Measurements from ENCODE around the gene PRDM9. TPM values are rescaled to one million over a fixed set of nuclear protein-coding genes. Genes with fewer than 3 reads are reported as not detected.

The PRDM9 gene
- polyA plus RNA-seq (2013, experiment 1 of 2): not detected
- not detected for polyA plus RNA-seq (2013, experiment 2 of 2)

DNA sequence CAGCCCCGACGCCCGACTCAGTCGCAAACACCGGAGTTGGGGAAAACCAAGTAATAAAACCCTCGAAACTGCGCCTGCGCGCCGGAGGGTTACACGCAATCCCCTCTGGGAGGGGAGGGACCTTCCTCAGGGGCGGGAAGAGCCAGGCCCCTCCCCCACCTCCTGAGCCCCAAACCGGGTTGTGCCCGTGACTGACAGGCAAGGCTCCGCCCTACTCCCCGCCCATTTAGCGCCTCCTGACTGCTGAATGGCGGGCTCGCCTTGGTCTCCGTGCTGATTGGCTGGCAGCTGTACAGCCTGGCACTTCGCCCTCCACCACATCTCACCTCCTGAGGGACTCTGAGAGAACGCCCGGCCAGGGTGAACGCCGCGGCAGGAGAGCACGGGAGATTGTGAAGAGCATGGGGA is at the start of gene PRDM9:
PRDM9 (plus strand) TSS at position 332 of the 408 bp plus-strand sequence. CDS start 1,425 bp downstream, outside the sequence.
- no peaks in the 10 kb centered on the region for H3K27me3 ChIP-seq (ENCODE audit: insufficient read depth, low read length)
- no peaks in the 10 kb centered on the region for H3K4me1 ChIP-seq (ENCODE audit: insufficient read depth, low read length)
- H3K9ac ChIP-seq (ENCODE audit: low read depth, low read length): no peak within 1 kb of the TSS
- H3K9me3 ChIP-seq (ENCODE audit: insufficient read depth, low read depth, low read length): no peaks in the 10 kb centered on the region
- H3K4me3 ChIP-seq (ENCODE audit: low read length): no peak within 1 kb of the TSS
- 98% methylated on average over 27 of the region's 27 CpGs for WGBS
- no peaks in the 10 kb centered on the region for H3K36me3 ChIP-seq (ENCODE audit: insufficient read depth, low read length)
- H3K27ac ChIP-seq (ENCODE audit: low read depth, low read length): no peak within 1 kb of the TSS

DNA sequence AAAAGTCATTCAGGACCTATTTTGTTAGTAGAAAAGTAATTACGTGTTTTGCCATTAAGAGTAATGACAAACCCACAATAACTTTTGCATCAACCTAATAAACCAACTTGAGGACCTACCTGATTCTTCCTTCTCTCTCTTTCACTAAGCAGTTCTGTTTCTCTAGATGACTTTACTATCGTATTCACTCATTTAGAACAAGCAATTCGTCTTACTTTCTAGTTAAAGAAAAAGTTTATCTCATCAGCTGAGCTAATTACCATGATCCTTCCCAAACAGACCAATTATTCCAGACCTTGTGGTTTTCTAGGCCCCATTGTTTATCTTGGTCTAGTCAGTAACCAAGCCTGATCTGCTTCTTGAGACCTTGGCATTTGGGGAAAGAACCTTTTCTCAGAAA is 49.6 kb upstream of the PRDM9 start:
- 97% methylated on average over 3 of the region's 3 CpGs for WGBS
- no peak overlapping the region for H3K4me3 ChIP-seq (ENCODE audit: low read length)
- H3K27me3 ChIP-seq (ENCODE audit: insufficient read depth, low read length): no peaks in the 10 kb centered on the region

DNA sequence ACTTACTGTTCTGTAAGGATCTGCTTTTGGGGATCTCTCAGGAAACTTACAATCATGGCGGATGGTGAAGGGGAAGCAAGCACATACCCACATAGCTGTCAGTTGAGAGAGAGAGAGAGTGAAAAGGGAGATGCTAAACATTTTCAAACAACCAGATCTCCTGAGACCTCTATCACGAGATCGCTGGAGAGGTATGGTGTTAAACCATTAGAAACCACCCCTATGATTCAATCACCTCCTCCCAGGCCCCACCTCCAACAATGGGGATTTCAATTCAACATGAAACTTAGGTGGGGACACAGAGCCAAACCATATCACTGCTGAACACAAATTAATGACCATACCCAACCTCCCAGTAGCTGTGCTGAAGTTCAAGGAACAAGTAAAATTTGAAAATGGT is 48.2 kb upstream of the PRDM9 start:
- no peak overlapping the region for H3K9ac ChIP-seq (ENCODE audit: low read depth, low read length)

More for the DNA sequence above, 49.6 kb upstream of the PRDM9 start:
- H3K9me3 ChIP-seq (ENCODE audit: insufficient read depth, low read depth, low read length): no peaks in the 10 kb centered on the region
- no peak overlapping the region for H3K27ac ChIP-seq (ENCODE audit: low read depth, low read length)
- no peak overlapping the region for H3K9ac ChIP-seq (ENCODE audit: low read depth, low read length)
- H3K4me1 ChIP-seq (ENCODE audit: insufficient read depth, low read length): no peaks in the 10 kb centered on the region
- no peaks in the 10 kb centered on the region for H3K36me3 ChIP-seq (ENCODE audit: insufficient read depth, low read length)

DNA sequence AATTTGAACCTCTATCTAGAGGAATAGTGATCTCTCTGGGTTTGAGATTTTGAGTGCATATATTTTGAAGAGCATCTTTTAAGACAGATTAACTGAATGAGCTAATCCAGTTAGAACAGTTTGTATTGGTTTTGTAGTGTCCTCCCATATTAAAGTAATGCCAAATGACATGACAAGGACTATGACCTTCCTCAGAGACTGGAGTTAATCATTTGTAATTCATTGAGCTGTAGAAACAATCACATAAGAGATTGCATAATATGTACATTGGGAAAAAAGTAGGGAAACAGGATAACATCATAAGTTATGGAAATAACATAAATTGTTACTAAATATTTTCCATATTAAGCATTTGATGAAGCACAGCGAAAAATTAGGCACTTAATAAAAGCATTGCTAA is 45.8 kb upstream of the PRDM9 start:
- Histone ChIP-seq H3K4me1 (ENCODE audit: insufficient read depth, low read length) (no peaks in the 10 kb centered on the region), H3K9me3 (ENCODE audit: insufficient read depth, low read depth, low read length) (peaks cover 16% of the 10 kb centered on the region), H3K9ac (ENCODE audit: low read depth, low read length) (no peak overlapping the region), H3K27me3 (ENCODE audit: insufficient read depth, low read length) (no peaks in the 10 kb centered on the region), H3K4me3 (ENCODE audit: low read length) (no peak overlapping the region), H3K36me3 (ENCODE audit: insufficient read depth, low read length) (no peaks in the 10 kb centered on the region), H3K27ac (ENCODE audit: low read depth, low read length) (no peak overlapping the region)
- no CpG with 5 or more reads among the region's 1 CpG for WGBS

More for the DNA sequence above, 48.2 kb upstream of the PRDM9 start:
- no peaks in the 10 kb centered on the region for H3K36me3 ChIP-seq (ENCODE audit: insufficient read depth, low read length)
- H3K4me1 ChIP-seq (ENCODE audit: insufficient read depth, low read length): no peaks in the 10 kb centered on the region
- H3K27ac ChIP-seq (ENCODE audit: low read depth, low read length): no peak overlapping the region
- H3K27me3 ChIP-seq (ENCODE audit: insufficient read depth, low read length): no peaks in the 10 kb centered on the region
- H3K9me3 ChIP-seq (ENCODE audit: insufficient read depth, low read depth, low read length): no peaks in the 10 kb centered on the region
- H3K4me3 ChIP-seq (ENCODE audit: low read length): no peak overlapping the region
- 100% methylated on average over 3 of the region's 3 CpGs for WGBS

DNA sequence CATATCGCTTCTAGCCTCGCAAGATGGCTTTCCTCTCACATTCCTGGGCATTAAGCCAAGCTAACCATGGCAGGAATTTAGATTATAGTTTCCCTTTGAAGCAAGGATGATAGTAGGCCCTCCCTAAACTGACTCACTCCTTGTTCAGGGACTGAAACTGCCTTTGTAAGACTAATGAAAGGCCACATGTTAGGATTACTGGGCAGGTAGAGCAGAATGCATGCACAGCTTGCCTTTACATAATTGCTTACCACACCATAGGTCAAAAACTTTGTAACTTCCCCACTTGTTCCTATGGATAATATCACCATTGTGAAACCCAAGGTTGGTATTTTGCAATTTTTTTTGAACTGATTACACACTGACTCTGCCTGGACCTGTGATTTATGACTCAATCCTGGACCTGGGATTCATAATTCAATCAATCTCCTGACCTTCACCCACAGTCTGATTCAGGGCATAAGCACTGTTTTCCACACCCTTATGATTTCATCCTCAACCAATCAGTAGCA is 41.0 kb upstream of the PRDM9 start:
- Histone ChIP-seq H3K36me3 (ENCODE audit: insufficient read depth, low read length) (no peaks in the 10 kb centered on the region), H3K4me3 (ENCODE audit: low read length) (no peak overlapping the region), H3K9ac (ENCODE audit: low read depth, low read length) (no peak overlapping the region), H3K9me3 (ENCODE audit: insufficient read depth, low read depth, low read length) (peaks cover 24% of the 10 kb centered on the region), H3K27ac (ENCODE audit: low read depth, low read length) (no peak overlapping the region), H3K4me1 (ENCODE audit: insufficient read depth, low read length) (no peaks in the 10 kb centered on the region), H3K27me3 (ENCODE audit: insufficient read depth, low read length) (no peaks in the 10 kb centered on the region)
- WGBS: 100% methylated on average over 2 of the region's 2 CpGs

DNA sequence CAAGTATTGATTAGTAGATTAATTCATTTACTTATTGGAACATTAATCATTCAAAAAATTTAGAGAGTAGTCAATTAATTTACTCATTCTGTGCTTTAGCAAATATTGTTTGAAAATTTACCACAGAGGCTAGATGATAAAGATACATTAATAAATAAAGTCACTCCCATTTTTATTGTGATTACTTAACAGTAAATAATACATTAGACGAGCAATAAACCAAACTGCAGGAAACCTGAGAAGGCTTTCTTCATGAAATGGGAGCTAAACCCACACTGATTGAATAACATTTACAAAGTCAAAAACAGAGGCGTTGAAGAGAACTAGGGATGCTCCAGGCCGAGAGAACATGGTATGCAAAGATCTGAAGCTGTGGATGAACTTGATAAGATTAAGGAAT is 38.8 kb upstream of the PRDM9 start:
- no peak overlapping the region for H3K27ac ChIP-seq (ENCODE audit: low read depth, low read length)
- 88% methylated on average over 2 of the region's 3 CpGs for WGBS

DNA sequence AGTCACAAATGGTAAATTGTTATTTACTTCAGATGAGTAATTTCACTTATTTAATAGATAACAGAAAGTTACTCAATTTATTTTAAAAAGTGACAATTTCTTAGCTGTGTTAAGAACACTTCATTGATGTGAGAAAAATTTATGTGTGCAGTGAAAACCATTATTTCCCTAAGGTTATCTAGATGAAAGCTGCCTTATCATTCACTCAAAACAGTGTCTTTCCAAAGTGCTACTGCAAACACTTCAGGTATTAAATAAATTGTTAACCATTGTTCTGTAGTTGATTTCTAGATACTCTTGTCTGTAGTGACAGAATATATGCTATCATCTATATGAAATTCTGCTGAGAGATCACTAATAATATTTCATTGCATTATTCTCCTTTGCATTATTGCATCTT is 33.5 kb upstream of the PRDM9 start:
- Histone ChIP-seq H3K4me1 (ENCODE audit: insufficient read depth, low read length) (no peaks in the 10 kb centered on the region), H3K4me3 (ENCODE audit: low read length) (no peak overlapping the region), H3K9me3 (ENCODE audit: insufficient read depth, low read depth, low read length) (no peaks in the 10 kb centered on the region), H3K27me3 (ENCODE audit: insufficient read depth, low read length) (no peaks in the 10 kb centered on the region), H3K9ac (ENCODE audit: low read depth, low read length) (no peak overlapping the region), H3K27ac (ENCODE audit: low read depth, low read length) (no peak overlapping the region), H3K36me3 (ENCODE audit: insufficient read depth, low read length) (no peaks in the 10 kb centered on the region)

More for the DNA sequence above, 38.8 kb upstream of the PRDM9 start:
- Histone ChIP-seq H3K9ac (ENCODE audit: low read depth, low read length) (no peak overlapping the region), H3K4me1 (ENCODE audit: insufficient read depth, low read length) (no peaks in the 10 kb centered on the region), H3K4me3 (ENCODE audit: low read length) (no peak overlapping the region), H3K9me3 (ENCODE audit: insufficient read depth, low read depth, low read length) (peaks cover 24% of the 10 kb centered on the region), H3K36me3 (ENCODE audit: insufficient read depth, low read length) (no peaks in the 10 kb centered on the region), H3K27me3 (ENCODE audit: insufficient read depth, low read length) (no peaks in the 10 kb centered on the region)

DNA sequence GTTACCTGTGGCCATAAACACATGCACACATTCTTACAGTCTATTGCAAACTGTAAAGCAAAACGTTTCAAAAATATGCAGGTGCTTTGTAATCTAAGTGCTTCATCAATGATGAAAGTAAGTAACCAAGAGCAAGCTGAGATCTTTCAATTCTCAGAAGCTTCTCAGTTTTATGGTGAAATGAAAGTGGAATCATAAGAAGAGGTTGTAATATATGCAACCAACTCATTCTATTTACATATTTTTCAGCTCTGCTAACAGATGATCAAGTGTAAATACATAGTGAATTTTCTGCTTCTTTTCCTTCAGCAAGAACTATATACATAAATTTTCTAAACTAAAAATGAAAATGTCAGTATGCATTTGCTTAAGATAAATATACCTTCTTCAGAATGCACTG is 33.1 kb upstream of the PRDM9 start:
- Histone ChIP-seq H3K4me3 (ENCODE audit: low read length) (no peak overlapping the region), H3K4me1 (ENCODE audit: insufficient read depth, low read length) (no peaks in the 10 kb centered on the region), H3K9me3 (ENCODE audit: insufficient read depth, low read depth, low read length) (no peaks in the 10 kb centered on the region), H3K27ac (ENCODE audit: low read depth, low read length) (no peak overlapping the region), H3K36me3 (ENCODE audit: insufficient read depth, low read length) (no peaks in the 10 kb centered on the region), H3K9ac (ENCODE audit: low read depth, low read length) (no peak overlapping the region), H3K27me3 (ENCODE audit: insufficient read depth, low read length) (no peaks in the 10 kb centered on the region)
- WGBS: 76% methylated on average over 1 of the region's 1 CpG

DNA sequence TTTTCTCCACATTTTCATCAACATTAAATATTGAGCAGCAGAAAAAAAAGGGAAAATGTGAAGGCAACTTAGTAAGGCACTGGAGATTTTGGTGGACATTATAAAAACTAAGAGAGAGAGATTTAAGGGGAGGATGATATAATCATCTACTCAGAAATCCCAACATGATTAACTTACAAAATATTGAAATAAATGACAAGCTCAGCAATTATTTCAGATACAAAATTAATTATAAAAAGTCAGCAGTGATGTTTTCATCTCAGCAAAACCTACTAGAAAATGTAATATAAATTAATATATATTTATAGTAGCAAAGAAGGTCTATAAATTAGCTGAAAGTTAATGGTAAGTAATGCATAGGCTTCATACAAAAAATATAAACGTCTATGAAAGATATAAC is 30.8 kb upstream of the PRDM9 start:
- no CpG with 5 or more reads among the region's 1 CpG for WGBS
- no peaks in the 10 kb centered on the region for H3K27me3 ChIP-seq (ENCODE audit: insufficient read depth, low read length)
- no peaks in the 10 kb centered on the region for H3K9me3 ChIP-seq (ENCODE audit: insufficient read depth, low read depth, low read length)
- no peaks in the 10 kb centered on the region for H3K4me1 ChIP-seq (ENCODE audit: insufficient read depth, low read length)
- no peaks in the 10 kb centered on the region for H3K36me3 ChIP-seq (ENCODE audit: insufficient read depth, low read length)
- H3K9ac ChIP-seq (ENCODE audit: low read depth, low read length): no peak overlapping the region
- no peak overlapping the region for H3K4me3 ChIP-seq (ENCODE audit: low read length)
- no peak overlapping the region for H3K27ac ChIP-seq (ENCODE audit: low read depth, low read length)

DNA sequence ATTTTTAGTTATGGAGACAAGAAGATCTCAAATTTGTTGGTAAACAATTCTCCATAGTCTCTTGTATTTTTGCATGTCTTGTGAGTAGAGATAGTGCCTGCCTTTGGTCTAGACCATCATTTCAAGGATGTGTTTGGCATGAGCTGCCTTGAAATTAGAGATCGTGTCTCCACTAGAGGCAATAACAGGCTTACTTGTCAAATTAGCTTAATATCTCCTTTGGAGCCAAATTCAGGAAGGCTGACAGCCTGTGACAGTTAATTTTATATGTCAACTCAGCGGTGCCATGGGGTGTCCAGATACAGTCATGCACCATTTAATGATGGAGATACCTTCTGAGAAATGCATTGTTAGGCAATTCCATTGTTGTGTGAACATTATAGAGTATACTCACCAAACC is 24.8 kb upstream of the PRDM9 start:
- no peaks in the 10 kb centered on the region for H3K4me1 ChIP-seq (ENCODE audit: insufficient read depth, low read length)
- H3K9me3 ChIP-seq (ENCODE audit: insufficient read depth, low read depth, low read length): no peaks in the 10 kb centered on the region
- H3K9ac ChIP-seq (ENCODE audit: low read depth, low read length): no peak overlapping the region
- no peak overlapping the region for H3K4me3 ChIP-seq (ENCODE audit: low read length)
- H3K36me3 ChIP-seq (ENCODE audit: insufficient read depth, low read length): no peaks in the 10 kb centered on the region
- H3K27ac ChIP-seq (ENCODE audit: low read depth, low read length): no peak overlapping the region
- no peaks in the 10 kb centered on the region for H3K27me3 ChIP-seq (ENCODE audit: insufficient read depth, low read length)
- 96% methylated on average over 2 of the region's 2 CpGs for WGBS

DNA sequence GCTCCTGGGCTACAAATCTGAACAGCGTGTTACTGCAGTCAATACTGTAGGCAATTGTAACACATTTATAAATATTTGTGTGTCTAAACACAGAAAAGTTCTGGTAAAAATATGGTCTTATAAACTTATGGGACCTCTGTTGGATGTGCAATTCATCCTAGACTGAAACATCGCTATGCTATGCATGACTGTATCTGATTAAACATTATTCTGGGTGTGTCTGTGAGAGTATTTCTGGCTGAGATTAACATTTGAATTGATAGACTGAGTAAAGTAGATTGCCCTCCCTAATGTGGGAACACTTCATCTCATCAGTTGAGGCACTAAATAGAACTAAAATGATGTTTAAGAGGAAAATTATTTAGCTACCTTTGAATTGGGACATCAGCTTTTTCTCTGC is 24.3 kb upstream of the PRDM9 start:
- H3K27ac ChIP-seq (ENCODE audit: low read depth, low read length): no peak overlapping the region
- 100% methylated on average over 2 of the region's 2 CpGs for WGBS
- no peak overlapping the region for H3K9ac ChIP-seq (ENCODE audit: low read depth, low read length)
- no peaks in the 10 kb centered on the region for H3K4me1 ChIP-seq (ENCODE audit: insufficient read depth, low read length)
- H3K27me3 ChIP-seq (ENCODE audit: insufficient read depth, low read length): no peaks in the 10 kb centered on the region
- H3K36me3 ChIP-seq (ENCODE audit: insufficient read depth, low read length): no peaks in the 10 kb centered on the region
- no peaks in the 10 kb centered on the region for H3K9me3 ChIP-seq (ENCODE audit: insufficient read depth, low read depth, low read length)
- H3K4me3 ChIP-seq (ENCODE audit: low read length): no peak overlapping the region

DNA sequence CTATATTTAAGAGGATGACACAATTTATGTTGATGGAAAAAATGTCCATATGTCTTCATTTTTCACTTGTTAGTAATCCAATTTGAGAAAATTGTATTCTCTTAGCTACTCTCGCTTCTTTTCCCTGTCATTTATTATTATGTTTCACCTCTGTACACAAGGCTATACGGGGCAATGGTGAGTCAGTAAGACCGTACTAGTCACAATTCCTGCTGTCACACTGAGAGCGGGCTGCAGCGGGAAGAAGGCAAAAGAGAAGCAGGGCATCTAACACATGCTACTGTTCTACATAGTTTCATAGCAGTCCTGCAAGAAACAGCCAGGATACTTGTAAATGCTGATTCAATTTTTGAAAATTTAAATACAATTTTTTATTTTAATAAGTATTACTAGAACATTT is 23.3 kb upstream of the PRDM9 start:
- H3K4me3 ChIP-seq (ENCODE audit: low read length): no peak overlapping the region
- no peaks in the 10 kb centered on the region for H3K4me1 ChIP-seq (ENCODE audit: insufficient read depth, low read length)
- no peaks in the 10 kb centered on the region for H3K9me3 ChIP-seq (ENCODE audit: insufficient read depth, low read depth, low read length)
- H3K27me3 ChIP-seq (ENCODE audit: insufficient read depth, low read length): no peaks in the 10 kb centered on the region
- WGBS: 84% methylated on average over 5 of the region's 5 CpGs
- H3K9ac ChIP-seq (ENCODE audit: low read depth, low read length): no peak overlapping the region
- no peak overlapping the region for H3K27ac ChIP-seq (ENCODE audit: low read depth, low read length)
- no peaks in the 10 kb centered on the region for H3K36me3 ChIP-seq (ENCODE audit: insufficient read depth, low read length)

Measured in HUES64 (cell line).